ENCODE results near the gene MAGEE2.

DNA sequence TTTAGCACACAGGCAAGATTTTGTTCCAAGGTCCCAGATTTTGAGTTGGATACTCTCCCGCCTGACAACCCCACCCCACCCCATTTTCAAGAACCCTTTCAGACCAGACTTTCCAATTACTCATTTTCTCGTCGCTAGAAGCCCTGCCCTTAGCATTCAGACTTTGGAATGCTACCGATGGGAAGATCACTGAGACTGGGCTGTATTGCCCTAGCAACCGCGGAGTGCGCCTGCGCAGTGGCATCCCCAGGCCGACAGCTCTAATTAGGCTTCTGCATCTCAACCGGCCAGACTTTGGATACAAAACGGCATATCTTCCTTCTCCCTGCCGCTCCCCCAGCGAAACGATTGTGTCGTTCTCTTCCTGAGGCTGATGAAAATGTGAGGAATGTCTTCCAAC, 3.4 kb downstream of the MAGEE2 start:
- no peak for TF ChIP-seq POLR2A (IDR thresholded peaks at IDR 0.05; ENCODE audit: insufficient read depth in 1 of 2, low read depth in 2 of 2, low read length in 2 of 2)
- TF ChIP-seq ZSCAN20 (CRISPR knock-in tag; IDR thresholded peaks at IDR 0.05; ENCODE audit: borderline replicate concordance) = no peak
- no peak for TF ChIP-seq ETV6 (CRISPR knock-in tag; conservative IDR thresholded peaks at IDR 0.05)
- TF ChIP-seq PRPF4 (IDR thresholded peaks at IDR 0.05; ENCODE audit: low read depth, low read length, poor library complexity, severe bottlenecking) = no peak
- TF ChIP-seq, protein P1, sequence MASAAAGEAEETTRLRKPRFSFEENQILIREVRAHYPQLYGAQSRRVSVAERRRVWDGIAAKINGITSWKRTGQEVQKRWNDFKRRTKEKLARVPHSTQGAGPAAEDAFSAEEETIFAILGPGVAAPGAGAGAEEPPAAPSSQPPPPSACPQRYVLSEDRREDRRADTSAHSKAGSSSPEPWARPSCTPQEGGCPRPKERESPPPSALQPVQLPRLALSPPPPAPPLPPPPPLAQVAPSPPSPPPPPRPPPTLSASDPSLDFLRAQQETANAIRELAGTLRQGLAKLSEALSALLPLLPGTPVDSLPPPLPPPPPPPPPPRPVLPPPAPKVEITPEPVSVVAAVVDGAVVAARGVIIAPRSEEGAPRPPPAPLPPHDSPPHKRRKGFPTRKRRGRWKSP (CRISPR knock-in tag; IDR thresholded peaks at IDR 0.05) = no peak
- TF ChIP-seq, protein P2, sequence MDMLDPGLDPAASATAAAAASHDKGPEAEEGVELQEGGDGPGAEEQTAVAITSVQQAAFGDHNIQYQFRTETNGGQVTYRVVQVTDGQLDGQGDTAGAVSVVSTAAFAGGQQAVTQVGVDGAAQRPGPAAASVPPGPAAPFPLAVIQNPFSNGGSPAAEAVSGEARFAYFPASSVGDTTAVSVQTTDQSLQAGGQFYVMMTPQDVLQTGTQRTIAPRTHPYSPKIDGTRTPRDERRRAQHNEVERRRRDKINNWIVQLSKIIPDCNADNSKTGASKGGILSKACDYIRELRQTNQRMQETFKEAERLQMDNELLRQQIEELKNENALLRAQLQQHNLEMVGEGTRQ (IDR thresholded peaks at IDR 0.05; ENCODE audit: low read depth, low read length) = no peak
- TF ChIP-seq, protein P2 (CRISPR knock-in tag; IDR thresholded peaks at IDR 0.05; ENCODE audit: borderline replicate concordance) = no peak
- no peak for TF ChIP-seq ZZZ3 (CRISPR knock-in tag; IDR thresholded peaks at IDR 0.05; ENCODE audit: borderline replicate concordance)
